Naive B cell (primary cell): ENCODE measurements around the gene MRPS25. TPM values are rescaled to one million over a fixed set of nuclear protein-coding genes. Genes with fewer than 3 reads are reported as not detected.

Experiments
- ATAC-seq, 2 donors: fragments of 150-1000 bp; cut with Tn5 transposase; 2 replicates each; pipeline ENCODE4 v1.10.0; 2021; ENCODE audit warnings: low read depth in 2 of 2, mild to moderate bottlenecking in 2 of 2, moderate library complexity in 2 of 2
- DNase-seq: peaks from one replicate; pipeline ENCODE4 v3.0.0; 2022
- H3K27ac Mint-ChIP-seq, 6 donors: one replicate each; pipeline ENCODE4 v1.8.0; 2020 to 2022; ENCODE audit warnings: mild to moderate bottlenecking in 6 of 6, mixed read lengths in 6 of 6, moderate library complexity in 5 of 6, inconsistent platforms in 2 of 6
- H3K27me3 Mint-ChIP-seq, 3 donors: one replicate each; pipeline ENCODE4 v1.8.0; 2021 to 2022; ENCODE audit warnings: mixed read lengths in 3 of 3, mild to moderate bottlenecking in 1 of 3
- H3K36me3 Mint-ChIP-seq, 2 donors: one replicate each; pipeline ENCODE4 v1.8.0; 2020 to 2022; ENCODE audit warnings: mixed read lengths in 2 of 2, inconsistent platforms in 1 of 2, mild to moderate bottlenecking in 1 of 2
- H3K4me1 Mint-ChIP-seq, 3 donors: one replicate each; pipeline ENCODE4 v1.8.0; 2020 to 2022; ENCODE audit warnings: mixed read lengths in 3 of 3, inconsistent platforms in 1 of 3, mild to moderate bottlenecking in 1 of 3, moderate library complexity in 1 of 3
- H3K4me3 Mint-ChIP-seq, 8 donors: one replicate each; pipeline ENCODE4 v1.8.0; 2020 to 2022; ENCODE audit warnings: mild to moderate bottlenecking in 8 of 8, mixed read lengths in 8 of 8, moderate library complexity in 8 of 8, inconsistent platforms in 2 of 8
- H3K9me3 Mint-ChIP-seq, 7 donors: one replicate each; pipeline ENCODE4 v1.8.0; 2020 to 2022; ENCODE audit warnings: mixed read lengths in 7 of 7, mild to moderate bottlenecking in 5 of 7, inconsistent platforms in 2 of 7, moderate library complexity in 1 of 7
- polyA plus RNA-seq, 6 donors: library from polyadenylated mRNA; unstranded; fragments of 300-500 nt; fragmentation: Illumina TruSeq; gene quantifications; one replicate each; pipeline ENCODE4 v1.2.3, GENCODE V29; 2021; ENCODE audit warnings: low read depth in 6 of 6

MRPS25 gene
- polyA plus RNA-seq, 6 donors from 2014 or later = 13.8 to 28.5 (median 19.3) TPM

GRCh38 chr3:15097891-15098290 lies 32.8 kb upstream of the MRPS25 start:
- peaks cover 0 to 1% (median 0%) of the 10 kb centered on the region in 7 donors for H3K9me3 Mint-ChIP-seq
- DNase-seq = peak; percentile 64
- H3K27me3 Mint-ChIP-seq = peaks cover 0 to 15% (median 14%) of the 10 kb centered on the region in 3 donors
- peak; percentile 16 to 29 for ATAC-seq
- no peaks in the 10 kb centered on the region for H3K36me3 Mint-ChIP-seq
- peak overlapping the region; percentile 92 to 99 (median 98) for H3K27ac Mint-ChIP-seq
- peak overlapping the region; percentile 92 to 98 (median 94) for H3K4me3 Mint-ChIP-seq
- H3K4me1 Mint-ChIP-seq = peaks cover 24 to 28% (median 26%) of the 10 kb centered on the region in 3 donors

GRCh38 chr3:15096046-15096445 lies 30.9 kb upstream of the MRPS25 start:
- Mint-ChIP-seq H3K36me3 (no peaks in the 10 kb centered on the region), H3K9me3 (peaks cover 0 to 1% (median 0%) of the 10 kb centered on the region in 7 donors), H3K27me3 (no peaks in the 10 kb centered on the region), H3K27ac (peak overlapping the region in 1 of 6 donors; percentile 7), H3K4me1 (peaks cover 19 to 28% (median 24%) of the 10 kb centered on the region in 3 donors), H3K4me3 (peak overlapping the region in 2 of 8 donors; percentile 10 to 61)
- no peak for DNase-seq
- ATAC-seq = no peak

GRCh38 chr3:15094187-15094875 lies 29.2 kb upstream of the MRPS25 start:
- Mint-ChIP-seq H3K4me3 (no peak overlapping the region), H3K27ac (no peak overlapping the region), H3K27me3 (no peaks in the 10 kb centered on the region), H3K9me3 (peaks cover 0 to 1% (median 0%) of the 10 kb centered on the region in 7 donors), H3K36me3 (peaks cover 0 to 7% of the 10 kb centered on the region in 2 donors), H3K4me1 (peaks cover 15 to 20% (median 18%) of the 10 kb centered on the region in 3 donors)
- DNase-seq = no peak
- ATAC-seq = no peak

GRCh38 chr3:15092686-15093085 lies 27.6 kb upstream of the MRPS25 start:
- Mint-ChIP-seq H3K27ac (no peak overlapping the region), H3K4me1 (peaks cover under 1 to 7% (median 2%) of the 10 kb centered on the region in 3 donors), H3K9me3 (no peaks in the 10 kb centered on the region), H3K36me3 (peaks cover 0 to 7% of the 10 kb centered on the region in 2 donors), H3K27me3 (no peaks in the 10 kb centered on the region), H3K4me3 (no peak overlapping the region)
- DNase-seq (no peak), ATAC-seq (no peak)

GRCh38 chr3:15091575-15091974 lies 26.5 kb upstream of the MRPS25 start:
- ATAC-seq (no peak), DNase-seq (no peak)
- Mint-ChIP-seq H3K27ac (no peak overlapping the region), H3K27me3 (no peaks in the 10 kb centered on the region), H3K4me3 (no peak overlapping the region), H3K36me3 (peaks cover 0 to 7% of the 10 kb centered on the region in 2 donors), H3K9me3 (no peaks in the 10 kb centered on the region), H3K4me1 (peaks cover 0 to under 1% (median 0%) of the 10 kb centered on the region in 3 donors)

GRCh38 chr3:15089201-15089600 lies 24.1 kb upstream of the MRPS25 start:
- H3K27me3 Mint-ChIP-seq = no peaks in the 10 kb centered on the region
- H3K4me1 Mint-ChIP-seq = no peaks in the 10 kb centered on the region
- H3K27ac Mint-ChIP-seq = no peak overlapping the region
- H3K9me3 Mint-ChIP-seq = no peaks in the 10 kb centered on the region
- H3K36me3 Mint-ChIP-seq = peaks cover 12 to 18% of the 10 kb centered on the region in 2 donors
- ATAC-seq = no peak
- no peak overlapping the region for H3K4me3 Mint-ChIP-seq
- no peak for DNase-seq

GRCh38 chr3:15086699-15087098 lies 21.6 kb upstream of the MRPS25 start:
- no peak for DNase-seq
- Mint-ChIP-seq H3K9me3 (no peaks in the 10 kb centered on the region), H3K4me3 (no peak overlapping the region), H3K27me3 (no peaks in the 10 kb centered on the region), H3K27ac (no peak overlapping the region), H3K36me3 (peaks cover 33 to 34% of the 10 kb centered on the region in 2 donors), H3K4me1 (peaks cover 0 to under 1% (median 0%) of the 10 kb centered on the region in 3 donors)
- ATAC-seq = no peak

- peaks cover 0 to 3% (median 0%) of the 10 kb centered on the region in 3 donors for H3K4me1 Mint-ChIP-seq
- H3K36me3 Mint-ChIP-seq = peaks cover 38% of the 10 kb centered on the region in 2 donors
- H3K27ac Mint-ChIP-seq = no peak overlapping the region
- ATAC-seq (no peak), DNase-seq (no peak)
- no peaks in the 10 kb centered on the region for H3K27me3 Mint-ChIP-seq
- no peaks in the 10 kb centered on the region for H3K9me3 Mint-ChIP-seq
- no peak overlapping the region for H3K4me3 Mint-ChIP-seq
These were observed 21.1 kb upstream of the MRPS25 start for GRCh38 chr3:15086263-15086662.

- Mint-ChIP-seq H3K4me1 (peaks cover 0 to 3% (median 0%) of the 10 kb centered on the region in 3 donors), H3K4me3 (no peak overlapping the region), H3K36me3 (peaks cover 44 to 53% of the 10 kb centered on the region in 2 donors), H3K27ac (peak overlapping the region in 1 of 6 donors; percentile 79), H3K9me3 (no peaks in the 10 kb centered on the region), H3K27me3 (no peaks in the 10 kb centered on the region)
- ATAC-seq = no peak
- no peak for DNase-seq
These were observed 18.1 kb upstream of the MRPS25 start for GRCh38 chr3:15083252-15083651.

- ATAC-seq (no peak), DNase-seq (no peak)
- Mint-ChIP-seq H3K27me3 (no peaks in the 10 kb centered on the region), H3K4me3 (peak overlapping the region in 1 of 8 donors; percentile 15), H3K36me3 (peaks cover 44 to 62% of the 10 kb centered on the region in 2 donors), H3K4me1 (peaks cover 0 to 3% (median 0%) of the 10 kb centered on the region in 3 donors), H3K9me3 (no peaks in the 10 kb centered on the region), H3K27ac (peak overlapping the region in 3 of 6 donors; percentile 15 to 79 (median 31))
These were observed 17.0 kb upstream of the MRPS25 start for GRCh38 chr3:15081960-15082664.

GRCh38 chr3:15079091-15079490 lies 14.0 kb upstream of the MRPS25 start:
- Mint-ChIP-seq H3K27ac (no peak overlapping the region), H3K9me3 (no peaks in the 10 kb centered on the region), H3K36me3 (peaks cover 48 to 62% of the 10 kb centered on the region in 2 donors), H3K4me3 (no peak overlapping the region), H3K27me3 (no peaks in the 10 kb centered on the region), H3K4me1 (peaks cover 0 to 4% (median 3%) of the 10 kb centered on the region in 3 donors)
- ATAC-seq (no peak), DNase-seq (no peak)

GRCh38 chr3:15074500-15074899 lies 9.4 kb upstream of the MRPS25 start:
- ATAC-seq (no peak), DNase-seq (no peak)
- no peaks in the 10 kb centered on the region for H3K9me3 Mint-ChIP-seq
- H3K27ac Mint-ChIP-seq = no peak overlapping the region
- H3K4me3 Mint-ChIP-seq = no peak overlapping the region
- no peaks in the 10 kb centered on the region for H3K27me3 Mint-ChIP-seq
- H3K36me3 Mint-ChIP-seq = peaks cover 22 to 40% of the 10 kb centered on the region in 2 donors
- peaks cover 4 to 5% (median 4%) of the 10 kb centered on the region in 3 donors for H3K4me1 Mint-ChIP-seq

- Mint-ChIP-seq H3K9me3 (no peaks in the 10 kb centered on the region), H3K27ac (peak overlapping the region in 1 of 6 donors; percentile 9), H3K4me3 (no peak overlapping the region), H3K27me3 (no peaks in the 10 kb centered on the region), H3K4me1 (peaks cover 4 to 6% (median 4%) of the 10 kb centered on the region in 3 donors), H3K36me3 (peaks cover 16 to 28% of the 10 kb centered on the region in 2 donors)
- ATAC-seq (no peak), DNase-seq (no peak)
These were observed 6.6 kb upstream of the MRPS25 start for GRCh38 chr3:15071699-15072098.

- ATAC-seq (no peak), DNase-seq (no peak)
- H3K27ac Mint-ChIP-seq = peak overlapping the region in 2 of 6 donors; percentile 10 to 36
- H3K9me3 Mint-ChIP-seq = no peaks in the 10 kb centered on the region
- H3K36me3 Mint-ChIP-seq = peaks cover 0 to 15% of the 10 kb centered on the region in 2 donors
- H3K4me1 Mint-ChIP-seq = peaks cover 4 to 12% (median 11%) of the 10 kb centered on the region in 3 donors
- H3K27me3 Mint-ChIP-seq = no peaks in the 10 kb centered on the region
- no peak overlapping the region for H3K4me3 Mint-ChIP-seq
These were observed 4.3 kb upstream of the MRPS25 start for GRCh38 chr3:15069441-15069840.
